ENCODE data around the gene TRMT112.

Gene TRMT112

GRCh38 chr11:64356498-64357411 lies 39.4 kb upstream of the TRMT112 start:
- in situ Hi-C loops (cut with MboI; ENCODE audit: low sequenced_read_pairs, unreplicated experiment) = no loop called here
- peak; percentile 46 for DNase-seq (ENCODE audit: low spot score)
- TF ChIP-seq CTCF (IDR thresholded peaks at IDR 0.05; ENCODE audit: borderline replicate concordance, control extremely low read depth, extremely low read depth, insufficient read depth, missing control alignments) = peak; percentile 37

- peak; percentile 62 for TF ChIP-seq CTCF (IDR thresholded peaks at IDR 0.05; ENCODE audit: borderline replicate concordance, control extremely low read depth, extremely low read depth, insufficient read depth, missing control alignments)
- in situ Hi-C loops (cut with MboI; ENCODE audit: low sequenced_read_pairs, unreplicated experiment) = no loop called here
- peak; percentile 83 for DNase-seq (ENCODE audit: low spot score)
Measured at GRCh38 chr11:64355078-64355940, 38.0 kb upstream of the TRMT112 start.

GRCh38 chr11:64353715-64354506 lies 36.6 kb upstream of the TRMT112 start:
- DNase-seq (ENCODE audit: low spot score) = peak; percentile 44
- no peak for TF ChIP-seq CTCF (IDR thresholded peaks at IDR 0.05; ENCODE audit: borderline replicate concordance, control extremely low read depth, extremely low read depth, insufficient read depth, missing control alignments)
- in situ Hi-C loops (cut with MboI; ENCODE audit: low sequenced_read_pairs, unreplicated experiment) = no loop called here

GRCh38 chr11:64352995-64353714 lies 35.8 kb upstream of the TRMT112 start:
- TF ChIP-seq CTCF (IDR thresholded peaks at IDR 0.05; ENCODE audit: borderline replicate concordance, control extremely low read depth, extremely low read depth, insufficient read depth, missing control alignments) = no peak
- in situ Hi-C loops (cut with MboI; ENCODE audit: low sequenced_read_pairs, unreplicated experiment) = no loop called here
- DNase-seq (ENCODE audit: low spot score) = no peak

GRCh38 chr11:64352099-64352994 lies 35.0 kb upstream of the TRMT112 start:
- peak; percentile 32 for DNase-seq (ENCODE audit: low spot score)
- in situ Hi-C loops (cut with MboI; ENCODE audit: low sequenced_read_pairs, unreplicated experiment) = no loop called here
- no peak for TF ChIP-seq CTCF (IDR thresholded peaks at IDR 0.05; ENCODE audit: borderline replicate concordance, control extremely low read depth, extremely low read depth, insufficient read depth, missing control alignments)
